Activated T-cell treated with anti-CD3 and anti-CD28 coated beads for 24 hours (primary cell): ENCODE measurements around the gene RNU6-1.

ENCODE experiments used
- DNase-seq: peaks from one replicate; pipeline ENCODE4 v3.0.0-alpha.2; 2020; ENCODE audit warnings: low read depth

RNU6-1 gene

DNA sequence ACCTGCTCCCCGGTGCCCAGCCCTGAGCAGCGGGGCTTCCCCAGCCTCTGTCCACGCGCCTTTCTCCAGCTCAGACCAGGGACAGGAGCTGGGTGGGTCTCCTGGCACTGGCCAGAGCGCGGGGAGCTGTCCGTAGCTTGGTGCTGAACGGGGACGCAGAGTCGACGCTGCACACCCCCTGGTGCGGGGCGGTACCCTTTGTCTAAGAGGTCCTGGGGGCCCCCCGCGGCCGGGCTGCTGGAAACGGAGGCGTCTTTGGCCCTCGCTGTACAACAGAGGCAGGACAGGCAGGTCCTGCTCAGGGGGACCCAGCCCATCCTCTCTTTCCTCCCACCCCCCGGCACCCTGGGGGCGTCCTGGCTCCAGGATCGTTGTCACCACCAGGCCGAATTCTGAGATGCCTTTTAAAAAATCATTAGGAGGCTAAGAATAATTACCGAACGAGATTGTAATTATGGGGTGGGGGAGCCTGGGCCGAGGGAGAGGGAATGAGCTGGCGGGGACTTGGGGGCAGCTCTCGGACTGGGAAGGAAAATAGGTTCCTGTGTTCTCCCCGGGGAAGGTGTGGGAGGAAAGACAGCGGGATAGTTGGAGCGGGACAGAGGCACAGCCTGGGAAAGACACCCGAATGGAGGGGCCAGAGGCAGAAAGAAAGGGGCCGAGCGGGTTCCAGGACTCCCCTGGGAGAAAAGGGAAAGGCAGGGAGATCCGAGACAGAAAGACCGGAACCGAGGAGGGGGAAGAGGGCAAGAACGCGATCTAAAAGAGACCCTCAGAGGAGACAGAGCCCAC, 18.7 kb downstream of the RNU6-1 start:
- no peak for DNase-seq

DNA sequence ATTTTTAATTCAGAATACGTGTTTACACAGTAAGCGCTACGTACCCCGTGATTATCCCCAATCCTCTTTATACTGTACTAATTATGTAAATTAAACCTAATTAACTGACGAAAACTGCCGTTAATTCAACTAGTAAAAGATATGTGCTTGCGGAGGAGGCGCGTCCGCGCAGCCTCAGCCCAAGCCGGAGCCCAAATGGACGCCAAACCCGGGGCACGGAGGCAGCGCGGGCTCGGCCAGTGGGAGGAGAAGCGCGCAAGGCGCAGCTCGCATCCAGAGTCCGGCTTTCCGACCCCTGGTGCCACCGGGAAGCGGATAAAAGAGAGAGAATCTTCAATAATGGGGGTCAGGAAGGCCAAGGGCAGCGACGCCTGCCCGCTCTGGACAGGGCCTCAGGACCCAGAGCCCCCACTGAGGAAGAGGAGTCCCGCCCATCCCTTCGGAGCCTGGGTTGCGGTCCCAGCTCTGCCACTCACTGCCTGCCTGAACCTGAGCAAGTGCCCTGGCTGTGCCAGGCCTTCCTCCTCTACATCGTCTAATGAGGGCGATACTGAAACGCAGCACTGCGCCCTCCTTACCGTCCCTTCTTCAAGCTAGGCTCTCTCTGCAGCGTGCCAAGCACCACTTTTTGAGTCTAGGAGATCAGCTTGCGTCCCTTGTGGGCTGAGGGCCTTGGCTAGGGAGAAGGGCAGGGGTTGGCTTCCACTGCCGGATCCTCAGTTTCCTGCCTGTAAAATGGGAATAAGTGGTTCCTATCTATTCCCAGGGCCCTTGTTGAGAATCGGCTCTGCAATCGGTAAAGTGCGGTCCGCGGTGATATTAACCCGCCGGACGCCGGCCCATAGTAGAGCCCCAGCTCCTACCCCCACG, 19.5 kb downstream of the RNU6-1 start:
- DNase-seq: no peak

DNA sequence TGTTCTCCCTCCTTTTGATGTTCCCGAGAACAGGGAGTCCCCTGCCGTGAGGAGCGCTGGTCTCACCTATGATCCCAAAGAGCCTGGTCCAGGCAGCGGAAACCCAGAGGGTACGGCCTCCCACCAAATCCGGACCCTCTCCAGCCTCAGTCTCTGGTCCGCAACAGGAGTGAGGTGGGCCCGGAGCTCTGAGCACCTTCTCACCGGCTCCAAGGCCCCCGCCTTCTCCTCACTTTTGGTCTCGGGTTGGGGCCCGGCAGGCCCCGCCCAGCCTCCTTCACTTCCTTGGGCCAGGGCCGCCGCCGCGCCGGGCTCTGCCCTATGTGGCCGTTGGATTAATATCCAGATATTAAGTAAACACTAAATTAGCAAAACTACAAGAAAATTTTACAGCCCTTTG, 20.2 kb downstream of the RNU6-1 start:
- no peak for DNase-seq

DNA sequence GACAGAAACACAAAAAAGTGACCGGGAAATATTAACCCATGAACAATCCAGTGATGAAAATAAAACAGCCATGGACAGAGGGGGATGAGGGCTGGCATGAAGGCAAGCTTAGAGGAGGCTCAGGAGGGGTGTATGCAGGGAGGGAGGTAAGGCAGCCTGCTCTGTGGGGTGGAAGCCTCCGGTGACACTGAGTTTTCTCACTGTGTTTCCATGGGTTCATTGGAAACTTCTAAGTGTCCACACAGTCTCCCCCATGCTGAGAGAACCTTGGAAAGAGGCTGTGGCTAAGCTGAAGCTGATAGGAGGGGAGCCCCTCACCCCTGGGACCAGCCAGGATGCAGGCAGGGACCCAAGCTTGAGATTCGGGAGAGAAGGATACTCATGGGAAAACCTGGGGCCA, 21.4 kb downstream of the RNU6-1 start:
- DNase-seq: no peak

DNA sequence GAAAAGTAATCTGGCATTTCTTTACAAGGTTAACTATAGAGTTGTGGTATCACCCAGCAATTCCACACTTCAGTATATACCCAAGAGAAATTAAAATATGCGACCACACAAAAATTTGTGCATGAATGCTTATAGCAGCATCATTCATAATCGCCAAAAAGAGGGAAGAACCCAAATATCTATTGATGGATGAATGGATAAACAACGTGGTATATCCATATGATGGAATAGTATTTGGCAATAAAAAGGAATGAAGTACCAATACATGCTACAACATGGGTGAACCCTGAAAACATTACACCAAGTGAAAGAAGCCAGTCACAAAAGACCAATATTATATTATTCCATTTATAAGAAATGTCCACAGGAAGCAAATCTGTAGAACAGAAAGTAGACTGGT, 23.2 kb downstream of the RNU6-1 start:
- DNase-seq: no peak

DNA sequence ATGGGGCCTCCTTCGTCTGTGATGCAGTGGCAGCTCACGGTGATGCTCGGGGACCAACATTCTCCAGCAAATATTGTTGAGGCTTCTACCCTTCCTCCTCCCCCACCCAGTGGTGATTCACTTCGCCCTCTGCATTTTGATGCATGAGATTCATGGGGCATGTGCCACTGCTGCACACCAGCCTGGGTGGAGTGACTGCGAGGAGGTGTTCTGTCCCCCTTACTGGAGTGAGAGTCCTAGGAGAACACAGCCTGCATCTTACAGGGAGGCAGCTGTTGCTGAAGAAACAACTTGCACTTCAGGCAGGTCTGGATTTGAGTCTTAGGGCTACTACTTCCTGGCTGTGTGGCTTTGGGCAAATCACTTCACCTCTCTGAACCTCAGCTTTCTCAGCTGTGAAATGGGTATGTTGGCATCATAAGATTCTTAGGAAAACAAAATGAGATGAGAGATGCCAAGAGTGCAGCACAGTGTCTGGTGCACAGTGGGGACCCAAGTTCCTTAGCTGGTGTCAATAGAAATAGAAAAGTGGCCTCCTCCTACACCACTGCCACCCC, 24.7 kb downstream of the RNU6-1 start:
- DNase-seq: no peak

DNA sequence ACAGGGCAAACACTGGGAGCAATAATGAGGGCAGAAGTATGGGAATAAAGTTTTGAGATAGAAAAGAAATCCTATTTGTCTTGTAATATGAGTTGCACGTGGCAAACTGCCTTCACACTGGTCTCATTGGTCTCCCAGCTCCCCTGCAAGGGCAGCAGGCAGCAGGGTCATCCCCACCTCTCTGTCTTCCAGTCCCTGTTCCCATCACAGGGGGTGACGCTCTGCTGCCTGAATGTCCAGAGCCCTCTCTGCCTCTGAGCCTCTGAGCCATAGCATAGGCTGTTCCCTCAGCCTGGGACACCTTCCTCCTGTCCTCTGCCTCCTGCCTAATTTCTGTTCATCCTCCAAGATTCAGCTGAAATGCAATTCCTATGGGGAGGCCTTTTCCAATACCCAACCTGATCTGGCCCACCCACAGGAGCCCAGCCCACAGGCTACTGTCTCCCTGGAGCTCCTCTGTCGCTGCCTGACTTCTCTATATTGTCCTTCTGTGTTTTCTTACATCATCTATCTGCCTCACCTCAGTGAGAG, 26.7 kb downstream of the RNU6-1 start:
- DNase-seq: no peak

DNA sequence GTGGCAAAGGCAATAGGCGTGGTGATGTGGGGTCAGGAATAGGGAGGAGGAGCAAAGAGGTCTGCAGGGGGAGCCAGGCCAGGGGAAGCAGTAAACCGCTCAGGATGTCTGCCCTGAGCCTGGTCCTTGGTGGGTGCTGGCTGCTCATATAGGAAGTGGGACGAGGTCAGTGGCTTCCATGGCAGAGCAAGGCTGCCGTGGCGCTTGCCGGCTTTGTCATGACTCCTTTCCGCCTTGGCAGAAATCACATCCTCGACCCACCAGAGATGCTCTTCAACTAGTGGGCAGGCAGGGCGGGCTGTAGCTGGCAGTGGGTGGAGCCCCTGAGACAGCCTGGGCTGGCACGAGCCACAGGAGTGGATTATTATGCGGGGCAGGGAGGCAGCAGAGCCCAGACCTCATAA, 27.6 kb downstream of the RNU6-1 start:
- DNase-seq: no peak

DNA sequence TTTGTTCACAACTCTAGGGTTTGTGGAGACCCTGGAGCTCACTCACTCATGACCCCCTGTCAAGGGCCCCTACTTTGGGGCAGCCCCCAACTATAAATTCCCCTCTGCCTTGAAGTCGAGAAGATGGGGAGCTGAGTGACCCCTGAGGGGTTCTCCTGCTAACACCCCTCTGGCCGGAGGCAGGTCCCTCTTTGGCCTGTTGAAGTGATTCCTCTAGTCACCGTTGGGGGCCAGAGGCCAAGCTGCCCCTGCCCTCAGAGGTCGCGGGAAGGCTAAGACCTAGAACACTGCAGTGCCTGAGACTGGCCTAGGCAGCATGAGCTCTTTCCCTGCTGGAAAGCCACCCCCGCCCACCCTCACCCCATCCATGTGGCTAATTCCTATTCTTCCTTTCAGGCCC, 30.0 kb downstream of the RNU6-1 start:
- DNase-seq: no peak

DNA sequence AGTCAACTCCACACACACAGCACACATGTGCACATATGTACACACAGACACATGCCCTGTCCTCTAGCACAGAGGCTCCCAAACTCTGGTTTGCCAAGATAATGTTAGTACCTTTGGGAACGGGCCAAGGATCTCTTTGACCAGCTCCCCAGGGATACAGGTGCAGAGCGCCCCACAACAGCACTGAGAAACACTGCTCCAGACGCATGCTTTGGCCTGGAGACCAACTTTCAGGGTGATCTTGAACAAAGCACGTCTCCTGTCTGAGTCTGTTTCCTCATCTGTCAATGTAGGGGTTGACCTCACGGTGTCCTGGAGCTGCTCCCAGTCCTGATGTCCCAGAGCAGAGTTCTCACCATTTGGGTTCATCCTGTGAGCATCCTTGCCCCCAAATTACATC, 30.4 kb downstream of the RNU6-1 start:
- DNase-seq: no peak

DNA sequence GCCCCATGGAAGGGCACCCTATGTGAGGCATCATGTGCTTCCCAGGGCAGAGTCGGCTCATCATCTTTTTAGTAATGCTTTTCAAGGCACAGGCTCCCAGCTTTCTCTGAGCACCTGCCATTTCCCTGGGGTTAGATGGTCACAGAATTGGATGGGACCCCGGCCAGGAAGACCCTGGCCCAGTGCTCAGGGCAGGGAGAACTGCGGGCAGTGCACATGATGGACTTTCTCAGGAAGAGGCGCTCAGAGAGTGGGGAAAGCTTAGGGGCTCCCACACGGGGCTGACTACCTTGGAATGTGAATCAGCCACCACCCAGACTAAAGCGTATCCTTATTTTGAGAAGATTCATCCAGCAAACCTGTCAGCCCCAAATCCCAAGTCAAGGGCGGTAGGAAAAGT, 31.0 kb downstream of the RNU6-1 start:
- DNase-seq: no peak

DNA sequence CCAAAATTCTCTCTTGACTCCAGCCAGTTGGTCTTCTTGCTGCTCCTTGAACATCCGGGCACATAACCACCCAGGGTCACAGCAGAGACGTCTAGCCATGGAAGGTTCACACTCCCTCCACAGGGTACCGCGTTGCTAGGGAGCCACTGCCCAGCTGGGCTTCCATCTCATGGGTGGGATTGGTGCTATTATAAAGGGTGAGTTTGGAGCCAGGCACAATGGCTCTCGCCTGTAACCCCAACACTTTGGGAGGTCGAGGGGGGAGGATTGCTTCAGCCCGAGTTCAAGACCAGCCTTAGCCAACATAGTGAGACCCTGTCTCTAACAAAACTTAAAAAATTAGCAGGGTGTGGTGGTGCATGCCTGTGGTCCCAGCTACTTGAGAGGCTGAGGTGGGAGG, 32.0 kb downstream of the RNU6-1 start:
- no peak for DNase-seq

DNA sequence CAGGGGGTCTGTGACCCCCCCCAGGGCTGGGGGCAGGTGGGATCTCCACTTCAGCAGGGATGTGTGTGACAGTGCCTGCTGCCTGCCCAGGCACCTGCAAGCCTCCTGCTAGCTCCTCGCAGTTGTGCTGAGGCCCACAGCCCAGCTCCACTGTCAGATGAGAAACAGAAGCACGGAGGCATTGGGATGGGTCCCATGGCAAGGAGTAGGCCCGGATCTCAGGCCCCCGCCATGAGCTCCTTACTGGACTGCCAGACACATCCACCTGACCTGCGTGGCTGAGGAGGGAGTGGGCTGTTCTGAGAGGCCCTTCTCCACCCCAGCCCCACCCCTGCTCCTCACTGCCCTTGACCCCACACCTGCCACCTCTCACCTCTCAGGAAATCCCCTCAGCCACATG, 32.7 kb downstream of the RNU6-1 start:
- no peak for DNase-seq

DNA sequence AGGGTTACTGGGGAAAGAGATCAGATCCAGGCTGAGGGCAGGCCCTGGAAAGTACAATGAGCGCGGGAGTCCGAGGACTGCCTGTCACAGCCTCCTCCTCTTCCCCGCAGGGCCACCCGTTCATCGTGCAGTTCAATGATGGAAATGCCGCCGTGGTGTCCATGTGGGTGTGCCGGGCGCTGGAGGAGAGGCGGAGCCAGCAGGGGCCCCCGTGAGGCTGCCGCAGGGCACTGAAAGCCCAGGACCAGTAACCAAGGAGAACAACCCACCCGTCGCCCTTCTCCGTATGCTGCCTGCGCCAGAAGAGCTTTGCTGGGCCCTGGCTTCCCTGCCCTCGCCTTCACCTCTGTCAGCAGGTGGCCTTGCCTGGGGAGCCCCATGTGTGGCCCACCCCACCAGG, 33.3 kb downstream of the RNU6-1 start:
- no peak for DNase-seq

DNA sequence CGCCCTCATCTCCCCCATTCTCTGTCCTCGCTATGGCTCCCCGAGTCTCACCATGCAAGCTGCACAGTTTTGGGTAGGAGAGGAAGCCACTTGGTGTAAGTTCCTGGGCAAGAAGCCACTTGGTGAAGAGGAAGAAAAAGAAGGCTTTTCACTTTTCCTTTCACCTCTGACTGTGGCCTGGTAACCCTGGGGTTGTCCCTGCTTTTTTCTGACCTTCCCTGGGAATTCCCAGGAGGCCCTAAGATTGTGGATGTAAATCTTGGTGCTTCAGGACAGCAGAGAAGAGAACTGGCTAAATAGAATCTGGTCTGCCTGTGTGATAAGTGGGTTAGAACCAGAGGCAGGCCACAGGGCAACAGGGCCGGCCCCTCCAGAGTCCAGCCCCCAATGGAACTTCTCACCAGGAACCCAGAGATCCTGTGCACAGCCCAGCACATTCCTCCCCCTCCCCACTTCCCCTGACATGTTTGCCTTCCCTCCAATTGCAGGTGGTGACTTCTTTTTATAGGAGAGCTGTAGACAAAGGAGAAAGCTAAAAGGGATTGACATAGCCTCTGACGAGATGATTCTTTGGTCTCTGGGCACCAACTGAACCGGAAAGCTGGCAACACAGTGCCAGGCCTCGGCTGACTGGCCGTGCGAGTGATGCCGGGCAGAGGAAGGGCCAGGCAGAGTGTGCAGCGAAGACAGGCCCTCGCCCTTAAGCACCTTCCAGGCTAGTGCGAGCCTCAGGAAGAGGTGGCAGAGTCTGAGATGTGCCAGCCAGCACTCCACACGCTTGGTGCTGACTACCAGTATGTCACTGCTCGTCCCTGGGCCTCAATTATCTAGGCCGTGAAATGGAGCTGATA, 34.0 kb downstream of the RNU6-1 start:
- no peak for DNase-seq

DNA sequence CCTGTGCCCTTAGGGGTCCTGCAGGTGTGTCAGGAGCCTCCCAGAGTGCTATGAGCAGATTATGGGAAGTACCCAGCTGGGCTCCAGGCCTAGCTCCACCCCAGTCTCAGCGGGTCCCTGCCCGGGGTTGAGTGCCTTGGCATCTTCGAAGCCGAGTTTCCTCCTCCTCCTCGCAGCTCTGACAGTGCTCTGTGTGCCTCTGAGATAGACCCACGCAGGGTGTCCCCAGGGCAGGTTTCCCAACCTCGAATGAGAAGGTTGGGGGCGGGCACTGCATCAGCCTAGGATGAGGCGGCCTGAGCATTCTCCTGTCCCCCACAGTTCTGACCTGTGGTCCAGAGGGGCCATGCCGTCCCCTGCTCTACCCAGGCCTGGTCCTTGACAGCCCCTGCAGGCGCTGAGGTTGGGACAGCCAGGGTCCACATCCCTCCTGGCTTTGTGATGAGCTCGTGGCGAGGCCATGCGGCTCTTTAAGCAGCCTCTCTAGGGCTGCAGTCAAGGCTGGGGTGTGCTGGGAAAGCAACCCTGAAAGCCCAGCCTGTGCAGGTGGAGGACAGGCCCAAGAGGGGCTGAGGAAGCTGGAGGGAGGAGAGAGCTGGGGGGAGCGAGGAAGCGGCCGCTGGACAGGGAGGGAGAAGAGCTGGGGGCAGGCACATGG, 34.7 kb downstream of the RNU6-1 start:
- DNase-seq: no peak

DNA sequence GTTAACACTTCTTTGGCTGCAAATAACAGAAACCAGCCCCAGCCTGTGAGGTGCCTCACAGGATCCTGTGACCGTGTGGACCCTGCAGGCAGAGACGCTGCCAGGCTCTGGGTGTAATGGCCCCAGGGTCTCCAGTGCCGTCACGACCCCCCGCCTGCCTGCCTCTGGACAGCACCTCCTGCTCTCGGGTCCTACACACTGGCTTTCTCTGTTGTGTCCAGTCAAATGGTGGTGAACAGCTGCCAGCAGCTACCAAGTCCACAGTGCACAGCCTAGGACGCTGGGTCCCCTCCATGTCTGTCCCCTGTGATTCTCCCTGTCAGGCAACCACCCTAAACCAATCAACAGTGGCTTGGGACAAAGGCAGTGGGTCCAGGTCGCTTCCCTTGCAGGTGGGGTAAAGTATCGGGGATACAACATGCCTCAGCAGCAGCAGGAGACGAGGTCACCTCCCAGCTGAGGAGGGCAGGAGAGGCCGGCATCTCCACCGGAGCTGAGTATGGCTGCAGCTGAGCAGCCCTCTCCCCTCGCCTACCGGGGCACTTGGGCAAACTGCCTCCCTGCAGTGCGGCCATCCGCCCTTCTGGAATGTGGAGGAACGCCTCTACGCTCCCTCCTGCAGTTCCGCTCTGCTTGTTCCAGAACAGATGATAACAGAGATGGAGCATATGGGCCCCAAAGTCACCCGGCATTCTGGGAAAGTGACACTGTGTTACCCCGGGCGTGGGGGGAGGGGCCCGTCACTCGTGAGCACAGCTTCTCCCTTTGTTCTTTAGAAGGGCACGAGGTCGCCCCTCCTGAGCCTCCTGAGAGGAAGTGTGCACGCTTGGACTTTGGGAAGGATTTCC, 35.6 kb downstream of the RNU6-1 start:
- no peak for DNase-seq

DNA sequence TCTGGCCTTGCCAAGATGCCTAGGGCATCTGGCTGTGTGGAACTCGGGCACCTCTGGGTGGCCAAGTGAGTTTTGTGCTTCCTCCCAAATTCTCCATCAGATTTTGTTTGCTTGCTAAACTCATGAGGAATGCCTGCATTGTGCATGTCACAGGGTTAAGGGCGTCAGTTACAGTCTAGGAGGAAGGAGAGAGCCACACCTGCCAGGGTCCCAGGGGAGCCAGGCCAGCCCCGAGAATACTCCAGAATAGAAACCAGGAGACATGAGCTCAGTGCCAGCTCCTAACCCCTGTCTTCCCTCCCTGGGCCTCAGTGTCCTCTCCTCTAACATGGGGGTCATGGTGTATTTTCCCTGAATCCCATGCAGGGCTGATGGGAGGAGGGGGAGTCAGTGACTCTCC, 36.5 kb downstream of the RNU6-1 start:
- DNase-seq: no peak

DNA sequence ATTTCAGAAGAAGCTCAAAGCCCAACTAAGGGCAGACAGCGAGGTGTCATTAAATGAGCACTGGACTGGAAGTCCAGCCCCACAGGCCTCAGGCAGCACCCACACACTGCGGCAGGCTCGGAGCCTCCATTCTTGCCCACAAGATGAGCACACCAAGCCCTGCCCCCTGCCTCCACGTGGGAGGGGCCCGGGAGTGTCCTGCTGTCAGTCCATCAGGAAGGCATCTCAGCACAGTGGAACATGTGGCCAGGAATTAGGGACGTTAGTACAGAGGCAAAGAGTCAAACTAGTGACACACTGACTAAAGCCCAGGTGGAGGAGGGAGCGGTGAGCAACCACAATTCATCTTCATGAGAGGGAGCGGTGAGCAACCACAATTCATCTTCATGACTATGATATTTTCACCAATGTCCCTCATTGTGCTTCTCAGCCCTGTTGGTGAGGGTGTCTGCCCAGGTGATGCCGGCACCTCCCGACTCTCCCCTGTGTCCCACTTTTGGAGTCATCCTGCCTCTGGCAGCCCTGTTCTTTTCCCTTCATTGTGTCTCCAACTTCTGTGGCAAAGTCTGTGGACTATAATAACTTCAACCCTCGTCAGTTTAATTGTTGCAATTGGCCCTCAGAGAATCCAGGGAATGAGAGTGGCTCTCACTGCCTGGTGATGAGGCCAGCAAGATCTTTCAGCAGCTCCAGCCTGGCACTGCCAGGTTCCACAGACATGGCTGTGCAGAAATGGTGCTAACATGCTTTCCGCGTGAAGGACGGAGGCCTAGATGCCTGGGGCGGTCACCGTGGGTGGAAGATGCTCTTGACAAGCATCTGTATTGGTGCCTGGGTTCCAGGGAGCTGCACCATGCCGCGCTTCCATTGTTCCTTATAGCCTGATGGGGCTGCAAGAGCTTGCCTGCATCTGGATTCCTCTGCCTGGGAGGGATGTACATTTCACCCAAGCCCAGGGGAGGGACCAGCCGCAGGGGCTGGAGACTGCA, 37.6 kb downstream of the RNU6-1 start:
- no peak for DNase-seq
